ENCODE data around the gene CDH4. TPM values are rescaled to one million over a fixed set of nuclear protein-coding genes. Genes with fewer than 3 reads are reported as not detected.

The CDH4 gene
- total and polyA plus RNA-seq, 2 of the 8 experiments (the other 6 are each of a cell fraction or from before 2014, with no cell fraction given) = 4.3 to 7.9 TPM

DNA sequence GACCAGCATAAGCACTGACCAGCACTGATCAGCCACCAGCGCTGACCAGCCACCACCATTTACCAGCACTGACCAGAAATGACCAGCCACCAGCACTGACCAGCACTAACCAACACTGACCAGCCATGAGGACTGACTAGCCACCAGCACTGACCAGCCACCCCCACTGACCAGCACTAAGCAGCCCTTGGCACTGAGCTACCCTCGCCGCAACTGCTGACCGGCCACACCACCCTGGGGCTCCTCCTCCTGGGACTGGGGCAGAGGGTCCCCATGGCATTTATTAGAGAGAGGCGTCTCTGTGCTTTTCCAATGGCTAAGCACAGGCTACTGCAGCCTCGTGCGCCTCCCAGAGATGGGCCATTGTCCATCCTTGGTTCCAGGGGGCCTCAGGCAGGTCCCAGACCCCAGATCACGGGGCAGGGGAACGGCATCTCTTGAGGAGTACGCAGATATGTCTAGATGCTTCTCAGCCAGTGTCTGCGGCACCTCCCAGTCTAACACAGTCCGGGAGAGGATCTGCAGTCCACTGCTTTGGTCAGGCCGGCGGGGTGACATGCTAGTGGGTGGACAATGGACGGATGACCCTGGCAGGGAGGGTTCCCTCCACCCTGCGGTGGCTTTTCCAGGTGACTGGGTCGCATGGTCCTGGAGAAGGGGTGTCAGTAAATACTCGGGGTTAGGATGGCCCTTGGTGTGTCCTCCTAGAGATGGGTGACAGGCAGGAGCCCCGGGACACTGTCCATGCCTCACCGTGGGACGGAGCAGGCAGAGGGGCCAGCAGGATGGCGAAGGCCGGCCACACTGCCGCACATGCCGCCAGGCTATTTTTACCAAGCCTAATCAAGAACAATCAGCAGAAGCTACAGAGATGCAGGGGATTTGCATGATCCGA, 645.6 kb downstream of the CDH4 start:
- no peak overlapping the region for H2AFZ ChIP-seq (ENCODE audit: low read length)
- H3K27me3 ChIP-seq (replicated peaks in 1 of 4; ENCODE audit: control insufficient read depth in 3 of 4, extremely low read depth in 1 of 4, insufficient read depth in 3 of 4, low read length in 3 of 4) = peaks cover 0 to 3% (median 0%) of the 10 kb centered on the region in 4 experiments; a peak in 2 of 7 replicates
- no peak overlapping the region for H2AK5ac ChIP-seq (ENCODE audit: low read depth, low read length)
- no peak overlapping the region for H4K8ac ChIP-seq (ENCODE audit: extremely low read depth, insufficient read depth, low read length)
- H3K23me2 ChIP-seq (ENCODE audit: low read depth, low read length) = peaks cover 8% of the 10 kb centered on the region; the same call in 1 of the 2 replicates
- no peak overlapping the region for H3K4me3 ChIP-seq (ENCODE audit: extremely low read depth in 1 of 4, insufficient read depth in 2 of 4, low read depth in 3 of 4, low read length in 4 of 4)
- ChIA-PET CTCF (ENCODE audit: partially characterized antibody) (interaction anchor here (1.5 to 2.5 kb wide), 3 partner anchors 11 to 149 kb away, joined by 3 to 13 read pairs (median 6); no protein-coding TSS in a partner anchor), POLR2A (ENCODE audit: partially characterized antibody) (no interaction called here)
- H3K56ac ChIP-seq (replicated peaks; ENCODE audit: insufficient read length, low read depth, low read length) = no peak overlapping the region
- H2BK15ac ChIP-seq (ENCODE audit: low read length) = no peak overlapping the region
- H3K79me2 ChIP-seq (ENCODE audit: control insufficient read depth in 1 of 2, insufficient read depth in 2 of 2, low read length in 2 of 2) = no peaks in the 10 kb centered on the region
- H2BK5ac ChIP-seq (ENCODE audit: low read depth, low read length) = no peak overlapping the region
- no peak overlapping the region for H3K9ac ChIP-seq (replicated peaks in 1 of 4; ENCODE audit: extremely low read depth in 1 of 4, low read depth in 3 of 4, low read length in 3 of 4)
- no peaks in the 10 kb centered on the region for H3K4me1 ChIP-seq (replicated peaks in 1 of 4; ENCODE audit: control insufficient read depth in 3 of 4, insufficient read depth in 4 of 4, low read length in 3 of 4)
- no peak overlapping the region for H2BK12ac ChIP-seq (ENCODE audit: low read depth, low read length)
- peaks cover 2 to 3% of the 10 kb centered on the region in 2 experiments for H4K20me1 ChIP-seq (replicated peaks in 1 of 2; ENCODE audit: control insufficient read depth in 1 of 2, insufficient read depth in 2 of 2, low read length in 2 of 2)
- no peak overlapping the region for H2BK20ac ChIP-seq (ENCODE audit: low read length)
- DNase-seq (ENCODE audit: low read depth in 1 of 2, low spot score in 2 of 2) = no peak
- H3K23ac ChIP-seq (ENCODE audit: insufficient read length) = no peak overlapping the region
- no peak overlapping the region for H3K4me2 ChIP-seq (ENCODE audit: insufficient read depth in 1 of 2, low read depth in 2 of 2, low read length in 2 of 2)
- H3K9me3 ChIP-seq (ENCODE audit: insufficient read depth in 2 of 2, low read depth in 1 of 2, low read length in 1 of 2) = no peaks in the 10 kb centered on the region
- H4K5ac ChIP-seq (ENCODE audit: insufficient read length, low read depth, low read length) = no peak overlapping the region
- no peak overlapping the region for H4K91ac ChIP-seq (replicated peaks; ENCODE audit: insufficient read length, low read length)
- no peak overlapping the region for H3K4ac ChIP-seq (replicated peaks; ENCODE audit: insufficient read length, low read depth, low read length)
- WGBS, 2 experiments (ENCODE audit: extremely low coverage in 1 of 2, insufficient coverage in 1 of 2, insufficient read length in 1 of 2, insufficient replicate concordance in 2 of 2, low coverage in 1 of 2, low lambda C conversion rate in 2 of 2, missing lambda C conversion rate in 1 of 2) = 89% methylated on average over 24 of the region's 26 CpGs; no CpG with 5 or more reads in 1 of the 2 experiments
- H3K18ac ChIP-seq (ENCODE audit: extremely low read depth, low read length) = no peak overlapping the region
- H3K36me3 ChIP-seq (ENCODE audit: control insufficient read depth in 2 of 4, insufficient read depth in 4 of 4, low read length in 3 of 4) = no peaks in the 10 kb centered on the region
- H3K14ac ChIP-seq (ENCODE audit: insufficient read length) = no peak overlapping the region
- no peak overlapping the region for H3K27ac ChIP-seq (ENCODE audit: low read depth, low read length)
- no peak for FAIRE-seq
- no peak overlapping the region for H2BK120ac ChIP-seq (replicated peaks; ENCODE audit: low read depth, low read length)
- H3K79me1 ChIP-seq (ENCODE audit: low read depth, low read length) = no peaks in the 10 kb centered on the region
- no peak for TF ChIP-seq RNF2 (IDR thresholded peaks at IDR 0.05; ENCODE audit: borderline replicate concordance, low read depth, low read length, missing control alignments, poor library complexity, severe bottlenecking)
- no peak for TF ChIP-seq JUN (IDR thresholded peaks at IDR 0.05; ENCODE audit: low read depth, low read length)
- TF ChIP-seq RBBP5 (IDR thresholded peaks at IDR 0.05; ENCODE audit: borderline replicate concordance, low read depth, low read length) = no peak
- TF ChIP-seq SP1 (IDR thresholded peaks at IDR 0.05; ENCODE audit: low read depth, low read length) = no peak
- no peak for TF ChIP-seq NRF1 (IDR thresholded peaks at IDR 0.05; ENCODE audit: low read depth, low read length)
- TF ChIP-seq MAFK (IDR thresholded peaks at IDR 0.05; ENCODE audit: low read depth, low read length) = no peak
- TF ChIP-seq CEBPB (IDR thresholded peaks at IDR 0.05; ENCODE audit: low read depth, low read length) = no peak
- TF ChIP-seq JUND (IDR thresholded peaks at IDR 0.05; ENCODE audit: low read length) = no peak
- TF ChIP-seq TEAD4 (IDR thresholded peaks at IDR 0.05; ENCODE audit: low read depth, low read length) = no peak
- no peak for TF ChIP-seq GTF2F1 (IDR thresholded peaks at IDR 0.05; ENCODE audit: borderline replicate concordance, low read depth, low read length)
- no peak for TF ChIP-seq ATF3 (IDR thresholded peaks at IDR 0.05; ENCODE audit: insufficient read depth, low read depth, low read length)
- TF ChIP-seq CHD2 (IDR thresholded peaks at IDR 0.05; ENCODE audit: low read length) = no peak

Data from H1 (cell line).